ENCODE data around the gene MAP3K5.
"Not testable (repeated sequence)": the region's sequence is repeated elsewhere in the genome, so short reads cannot be mapped to it uniquely, and the experiment has no call there.

MAP3K5 gene

GRCh38 chr6:136820561-136820960 lies 28.3 kb upstream of the MAP3K5 start:
- no peaks in the 10 kb centered on the region for H3K27me3 ChIP-seq (ENCODE audit: control insufficient read depth in 1 of 2, insufficient read depth in 1 of 2, low read length in 2 of 2)
- H2BK15ac ChIP-seq (ENCODE audit: low read depth, poor library complexity, severe bottlenecking) = no peak overlapping the region
- H4K8ac ChIP-seq (ENCODE audit: low read length) = no peak overlapping the region
- H3K9ac ChIP-seq (ENCODE audit: low read length) = no peak overlapping the region
- no peaks in the 10 kb centered on the region for H3K36me3 ChIP-seq (ENCODE audit: control insufficient read depth in 1 of 2, insufficient read depth in 2 of 2, low read depth in 1 of 2, low read length in 2 of 2)
- no peak overlapping the region for H3K18ac ChIP-seq (ENCODE audit: low read depth in 1 of 2, low read length in 2 of 2)
- H3K79me1 ChIP-seq (replicated peaks; ENCODE audit: low read length, poor library complexity, severe bottlenecking) = peaks cover 9% of the 10 kb centered on the region
- H3K9me3 ChIP-seq (ENCODE audit: control insufficient read depth, low read length) = no peaks in the 10 kb centered on the region
- no peak overlapping the region for H3K14ac ChIP-seq (ENCODE audit: low read length in 2 of 2)
- no peak overlapping the region for H3K4ac ChIP-seq (ENCODE audit: low read depth in 1 of 2, low read length in 2 of 2)
- DNase-seq = no peak
- H2BK120ac ChIP-seq (ENCODE audit: low read depth, low read length) = no peak overlapping the region
- no peak overlapping the region for H2AFZ ChIP-seq (ENCODE audit: low read depth, low read length)
- no peak overlapping the region for H4K91ac ChIP-seq (ENCODE audit: low read length)
- WGBS = 88% methylated on average over 2 of the region's 2 CpGs
- no peak overlapping the region for H3K23ac ChIP-seq (ENCODE audit: low read length in 2 of 2)
- peaks cover 7% of the 10 kb centered on the region for H3K4me1 ChIP-seq (ENCODE audit: control insufficient read depth, insufficient read depth, low read depth, low read length)
- H3K4me3 ChIP-seq (ENCODE audit: insufficient read depth in 1 of 2, low read depth in 1 of 2, low read length in 2 of 2) = no peak overlapping the region
- no peak overlapping the region for H2BK12ac ChIP-seq (ENCODE audit: low read length in 2 of 2)
- no peak overlapping the region for H3K4me2 ChIP-seq (ENCODE audit: low read length, poor library complexity, severe bottlenecking)
- no peak overlapping the region for H3K27ac ChIP-seq (ENCODE audit: low read length, poor library complexity, severe bottlenecking)
- no peak overlapping the region for H2BK5ac ChIP-seq (ENCODE audit: low read depth, low read length, poor library complexity, severe bottlenecking)
- no peak overlapping the region for H2AK5ac ChIP-seq (ENCODE audit: low read length, severe bottlenecking)

DNA sequence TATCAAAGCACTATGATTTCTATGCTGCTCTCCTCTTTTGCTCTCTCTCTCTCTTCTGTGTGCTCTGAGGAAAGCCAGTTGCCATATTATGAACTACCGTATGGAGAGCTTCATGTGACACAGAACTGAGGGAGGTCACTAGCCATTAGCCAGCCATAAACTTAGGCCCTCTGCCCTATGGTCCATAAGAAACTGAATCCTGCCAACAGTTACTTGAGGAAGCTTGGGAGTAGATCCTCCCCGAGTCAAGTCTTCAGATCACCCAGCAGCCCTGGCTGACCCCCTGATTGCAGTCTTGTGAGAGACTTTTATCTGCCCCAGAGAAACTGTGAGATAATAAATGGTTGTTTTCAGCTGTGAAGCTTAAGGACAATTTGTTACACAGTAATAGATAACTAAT lies 24.4 kb upstream of the MAP3K5 start:
- Histone ChIP-seq H3K23ac (ENCODE audit: low read length in 2 of 2) (no peak overlapping the region), H3K9ac (ENCODE audit: low read length) (no peak overlapping the region), H4K8ac (ENCODE audit: low read length) (no peak overlapping the region), H2BK12ac (ENCODE audit: low read length in 2 of 2) (no peak overlapping the region), H2BK15ac (ENCODE audit: low read depth, poor library complexity, severe bottlenecking) (no peak overlapping the region), H2BK120ac (ENCODE audit: low read depth, low read length) (no peak overlapping the region), H4K91ac (ENCODE audit: low read length) (no peak overlapping the region), H3K4me1 (ENCODE audit: control insufficient read depth, insufficient read depth, low read depth, low read length) (no peaks in the 10 kb centered on the region), H2BK5ac (ENCODE audit: low read depth, low read length, poor library complexity, severe bottlenecking) (no peak overlapping the region), H3K79me1 (replicated peaks; ENCODE audit: low read length, poor library complexity, severe bottlenecking) (no peaks in the 10 kb centered on the region), H3K4me3 (ENCODE audit: insufficient read depth in 1 of 2, low read depth in 1 of 2, low read length in 2 of 2) (no peak overlapping the region), H3K27ac (ENCODE audit: low read length, poor library complexity, severe bottlenecking) (no peak overlapping the region), H2AK5ac (ENCODE audit: low read length, severe bottlenecking) (no peak overlapping the region), H3K4me2 (ENCODE audit: low read length, poor library complexity, severe bottlenecking) (no peak overlapping the region), H3K27me3 (ENCODE audit: control insufficient read depth in 1 of 2, insufficient read depth in 1 of 2, low read length in 2 of 2) (no peaks in the 10 kb centered on the region), H3K14ac (ENCODE audit: low read length in 2 of 2) (no peak overlapping the region), H2AFZ (ENCODE audit: low read depth, low read length) (no peak overlapping the region), H3K4ac (ENCODE audit: low read depth in 1 of 2, low read length in 2 of 2) (no peak overlapping the region), H3K18ac (ENCODE audit: low read depth in 1 of 2, low read length in 2 of 2) (no peak overlapping the region), H3K9me3 (ENCODE audit: control insufficient read depth, low read length) (no peaks in the 10 kb centered on the region), H3K36me3 (ENCODE audit: control insufficient read depth in 1 of 2, insufficient read depth in 2 of 2, low read depth in 1 of 2, low read length in 2 of 2) (no peaks in the 10 kb centered on the region)
- DNase-seq = no peak
- 47% methylated on average over 2 of the region's 2 CpGs for WGBS

GRCh38 chr6:136815608-136816007 lies 23.3 kb upstream of the MAP3K5 start:
- H3K27me3 ChIP-seq (ENCODE audit: control insufficient read depth in 1 of 2, insufficient read depth in 1 of 2, low read length in 2 of 2); H4K8ac ChIP-seq (ENCODE audit: low read length); H2AK5ac ChIP-seq (ENCODE audit: low read length, severe bottlenecking); H2BK12ac ChIP-seq (ENCODE audit: low read length in 2 of 2); H2BK5ac ChIP-seq (ENCODE audit: low read depth, low read length, poor library complexity, severe bottlenecking); H3K18ac ChIP-seq (ENCODE audit: low read depth in 1 of 2, low read length in 2 of 2); H3K4me3 ChIP-seq (ENCODE audit: insufficient read depth in 1 of 2, low read depth in 1 of 2, low read length in 2 of 2); H3K4me2 ChIP-seq (ENCODE audit: low read length, poor library complexity, severe bottlenecking); H3K4me1 ChIP-seq (ENCODE audit: control insufficient read depth, insufficient read depth, low read depth, low read length); H2AFZ ChIP-seq (ENCODE audit: low read depth, low read length); H3K9me3 ChIP-seq (ENCODE audit: control insufficient read depth, low read length); H3K4ac ChIP-seq (ENCODE audit: low read depth in 1 of 2, low read length in 2 of 2); H3K23ac ChIP-seq (ENCODE audit: low read length in 2 of 2); H2BK120ac ChIP-seq (ENCODE audit: low read depth, low read length); DNase-seq; H3K27ac ChIP-seq (ENCODE audit: low read length, poor library complexity, severe bottlenecking); H2BK15ac ChIP-seq (ENCODE audit: low read depth, poor library complexity, severe bottlenecking); H3K14ac ChIP-seq (ENCODE audit: low read length in 2 of 2); H3K36me3 ChIP-seq (ENCODE audit: control insufficient read depth in 1 of 2, insufficient read depth in 2 of 2, low read depth in 1 of 2, low read length in 2 of 2); H3K9ac ChIP-seq (ENCODE audit: low read length); H4K91ac ChIP-seq (ENCODE audit: low read length); H3K79me1 ChIP-seq (replicated peaks; ENCODE audit: low read length, poor library complexity, severe bottlenecking): not testable (repeated sequence)
- WGBS = no CpG with 5 or more reads among the region's 1 CpG

DNA sequence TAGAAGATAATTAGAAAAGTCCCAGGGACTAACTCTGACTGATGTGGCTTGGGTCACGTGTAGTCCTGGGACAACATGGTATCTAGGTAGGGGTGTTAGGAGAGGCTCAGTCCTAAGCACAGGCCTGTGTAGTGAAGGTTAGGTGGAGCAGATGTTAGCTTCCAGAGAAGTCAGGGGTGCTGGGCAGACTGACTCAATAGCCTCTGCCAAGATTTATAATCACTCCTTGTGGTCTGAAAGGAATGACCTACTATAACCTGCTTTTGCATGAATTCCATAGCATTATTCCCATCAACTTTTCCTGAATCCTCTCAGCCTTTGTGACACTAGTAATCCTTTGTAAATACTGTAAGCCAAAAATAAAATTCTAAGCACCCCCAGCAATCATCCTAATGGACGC lies 19.9 kb upstream of the MAP3K5 start:
- no peak overlapping the region for H3K27ac ChIP-seq (ENCODE audit: low read length, poor library complexity, severe bottlenecking)
- H3K18ac ChIP-seq (ENCODE audit: low read depth in 1 of 2, low read length in 2 of 2) = no peak overlapping the region
- WGBS = 97% methylated on average over 2 of the region's 2 CpGs
- no peak overlapping the region for H3K9ac ChIP-seq (ENCODE audit: low read length)
- H3K27me3 ChIP-seq (ENCODE audit: control insufficient read depth in 1 of 2, insufficient read depth in 1 of 2, low read length in 2 of 2) = no peaks in the 10 kb centered on the region
- H3K4me2 ChIP-seq (ENCODE audit: low read length, poor library complexity, severe bottlenecking) = no peak overlapping the region
- H2BK5ac ChIP-seq (ENCODE audit: low read depth, low read length, poor library complexity, severe bottlenecking) = no peak overlapping the region
- H3K23ac ChIP-seq (ENCODE audit: low read length in 2 of 2) = no peak overlapping the region
- H2BK12ac ChIP-seq (ENCODE audit: low read length in 2 of 2) = no peak overlapping the region
- peak overlapping the region; percentile 4 for H2AFZ ChIP-seq (ENCODE audit: low read depth, low read length)
- H2BK120ac ChIP-seq (ENCODE audit: low read depth, low read length) = no peak overlapping the region
- H3K4me1 ChIP-seq (ENCODE audit: control insufficient read depth, insufficient read depth, low read depth, low read length) = no peaks in the 10 kb centered on the region
- H3K4me3 ChIP-seq (ENCODE audit: insufficient read depth in 1 of 2, low read depth in 1 of 2, low read length in 2 of 2) = no peak overlapping the region
- H4K91ac ChIP-seq (ENCODE audit: low read length) = no peak overlapping the region
- no peak overlapping the region for H3K14ac ChIP-seq (ENCODE audit: low read length in 2 of 2)
- no peak overlapping the region for H3K4ac ChIP-seq (ENCODE audit: low read depth in 1 of 2, low read length in 2 of 2)
- H3K79me1 ChIP-seq (replicated peaks; ENCODE audit: low read length, poor library complexity, severe bottlenecking) = no peaks in the 10 kb centered on the region
- DNase-seq = peak; percentile 21
- no peaks in the 10 kb centered on the region for H3K9me3 ChIP-seq (ENCODE audit: control insufficient read depth, low read length)
- no peak overlapping the region for H2BK15ac ChIP-seq (ENCODE audit: low read depth, poor library complexity, severe bottlenecking)
- H4K8ac ChIP-seq (ENCODE audit: low read length) = no peak overlapping the region
- H3K36me3 ChIP-seq (ENCODE audit: control insufficient read depth in 1 of 2, insufficient read depth in 2 of 2, low read depth in 1 of 2, low read length in 2 of 2) = no peaks in the 10 kb centered on the region
- H2AK5ac ChIP-seq (ENCODE audit: low read length, severe bottlenecking) = no peak overlapping the region
